HEK293T (cell line): ENCODE data around the gene GPR55.

ENCODE experiments used
- CTCF ChIA-PET: fragments of 350-600 bp; formaldehyde crosslinking; extraction: SDS; loops from one replicate; lab custom pipeline; 2021; ENCODE audit warnings: antibody characterized with exemption, inconsistent platforms; lab: Yijun Ruan, JAX
- POLR2A ChIA-PET: fragments of 350-600 bp; formaldehyde crosslinking; extraction: SDS; loops from one replicate; lab custom pipeline; 2020; ENCODE audit warnings: antibody characterized with exemption, inconsistent platforms; lab: Yijun Ruan, JAX
- DNase-seq: peaks from one replicate; pipeline ENCODE4 v3.0.0; 2012; ENCODE audit warnings: mixed read lengths; ENCODE audit errors: extremely low spot score
- ARNT ChIP-seq: fragments of 450-650 bp; IDR thresholded peaks from 2 replicates; pipeline ENCODE4 v1.6.1; 2017; ENCODE audit warnings: mild to moderate bottlenecking
- BHLHE40 ChIP-seq: fragments of 450-650 bp; IDR thresholded peaks from 2 replicates; pipeline ENCODE4 v1.6.1; 2016; ENCODE audit warnings: mild to moderate bottlenecking, moderate library complexity, borderline replicate concordance
- CTBP1 ChIP-seq: fragments of 450-650 bp; IDR thresholded peaks from 2 replicates; pipeline ENCODE4 v1.6.1; 2016; ENCODE audit warnings: borderline replicate concordance
- ELF4 ChIP-seq: fragments of 450-650 bp; IDR thresholded peaks from 2 replicates; pipeline ENCODE4 v1.6.1; 2017; ENCODE audit warnings: antibody characterized with exemption
- FOXA1 ChIP-seq: fragments of 450-650 bp; IDR thresholded peaks from 2 replicates; pipeline ENCODE4 v1.6.1; 2016; ENCODE audit warnings: mild to moderate bottlenecking
- FOXK2 ChIP-seq: fragments of 450-650 bp; IDR thresholded peaks from 2 replicates; pipeline ENCODE4 v1.6.1; 2016; ENCODE audit warnings: mild to moderate bottlenecking
- FOXM1 ChIP-seq: fragments of 450-650 bp; IDR thresholded peaks from 2 replicates; pipeline ENCODE4 v1.6.1; 2017; ENCODE audit warnings: mild to moderate bottlenecking, borderline replicate concordance
- HDGF ChIP-seq: fragments of 450-650 bp; IDR thresholded peaks from 2 replicates; pipeline ENCODE4 v1.6.1; 2017; ENCODE audit warnings: antibody characterized with exemption, borderline replicate concordance
- L3MBTL2 ChIP-seq: fragments of 450-650 bp; conservative IDR thresholded peaks from 2 replicates; pipeline ENCODE4 v1.6.1; 2016; ENCODE audit warnings: mild to moderate bottlenecking
- LEF1 ChIP-seq: fragments of 450-650 bp; IDR thresholded peaks from 2 replicates; pipeline ENCODE4 v1.6.1; 2017; ENCODE audit warnings: mild to moderate bottlenecking, borderline replicate concordance
- NFRKB ChIP-seq: fragments of 450-650 bp; IDR thresholded peaks from 2 replicates; pipeline ENCODE4 v1.6.1; 2016; ENCODE audit warnings: mild to moderate bottlenecking, moderate library complexity
- PKNOX1 ChIP-seq: fragments of 450-650 bp; IDR thresholded peaks from 2 replicates; pipeline ENCODE4 v1.6.1; 2016
- SP1 ChIP-seq: fragments of 450-650 bp; IDR thresholded peaks from 2 replicates; pipeline ENCODE4 v1.6.1; 2017
- SUZ12 ChIP-seq: fragments of 450-650 bp; IDR thresholded peaks from 2 replicates; pipeline ENCODE4 v1.6.1; 2016; ENCODE audit warnings: mild to moderate bottlenecking
- TARDBP ChIP-seq: fragments of 450-650 bp; IDR thresholded peaks from 2 replicates; pipeline ENCODE4 v1.6.1; 2016
- ZNF384 ChIP-seq: fragments of 450-650 bp; IDR thresholded peaks from 2 replicates; pipeline ENCODE4 v1.6.1; 2016

The GPR55 gene

GRCh38 chr2:230913406-230914143 is 11.5 kb downstream of the GPR55 start:
- POLR2A ChIA-PET, result no interaction called here
- no peak for TF ChIP-seq FOXK2
- peak; percentile 57 for DNase-seq
- CTCF ChIA-PET, result interaction anchor here (1.2 to 2.1 kb wide), 3 partner anchors 10 to 74 kb away, joined by 3 to 6 read pairs (median 3); no protein-coding TSS in a partner anchor

- TF ChIP-seq L3MBTL2, result no peak
- TF ChIP-seq FOXM1, result no peak
- no peak for TF ChIP-seq PKNOX1
- no peak for TF ChIP-seq ELF4
- TF ChIP-seq ARNT, result no peak
- TF ChIP-seq BHLHE40, result no peak
- no peak for TF ChIP-seq HDGF
- CTCF ChIA-PET, result interaction anchor here (1.2 to 2.1 kb wide), 3 partner anchors 9 to 75 kb away, joined by 3 to 6 read pairs (median 3); no protein-coding TSS in a partner anchor
- no peak for DNase-seq
- POLR2A ChIA-PET, result no interaction called here
Measured at GRCh38 chr2:230912724-230913123, 12.3 kb downstream of the GPR55 start.

DNA sequence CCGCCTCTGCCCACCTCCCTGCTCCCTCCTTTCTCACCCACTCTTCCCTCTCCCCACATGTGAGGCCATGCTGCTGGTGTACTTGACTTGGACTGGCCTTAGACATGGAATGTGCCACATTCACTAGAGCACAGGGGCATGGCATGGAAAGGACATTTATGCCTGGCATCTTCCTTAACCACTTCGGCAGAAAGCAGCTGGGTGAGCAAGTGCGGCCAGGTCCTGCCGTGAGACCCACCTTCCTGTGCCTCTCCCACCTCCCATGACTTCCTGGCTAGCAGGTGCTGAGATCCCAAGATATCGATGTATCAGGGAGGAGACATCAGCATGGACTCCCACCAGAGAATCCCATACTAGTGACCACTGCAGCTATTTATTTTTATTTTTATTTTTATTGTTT is 13.0 kb downstream of the GPR55 start:
- ChIA-PET POLR2A (no interaction called here), CTCF (interaction anchor here (1.2 kb wide), 1 partner anchor 9 kb away, joined by 3 read pairs; no protein-coding TSS in a partner anchor)
- DNase-seq, result no peak
- TF ChIP-seq SP1, result no peak
- no peak for TF ChIP-seq L3MBTL2
- TF ChIP-seq ELF4, result no peak
- no peak for TF ChIP-seq PKNOX1
- no peak for TF ChIP-seq TARDBP
- TF ChIP-seq LEF1, result no peak
- no peak for TF ChIP-seq SUZ12
- no peak for TF ChIP-seq FOXK2
- TF ChIP-seq HDGF, result no peak
- TF ChIP-seq NFRKB, result no peak
- no peak for TF ChIP-seq CTBP1
- TF ChIP-seq FOXM1, result no peak
- no peak for TF ChIP-seq FOXA1
- no peak for TF ChIP-seq ZNF384
- no peak for TF ChIP-seq BHLHE40
- no peak for TF ChIP-seq ARNT

DNA sequence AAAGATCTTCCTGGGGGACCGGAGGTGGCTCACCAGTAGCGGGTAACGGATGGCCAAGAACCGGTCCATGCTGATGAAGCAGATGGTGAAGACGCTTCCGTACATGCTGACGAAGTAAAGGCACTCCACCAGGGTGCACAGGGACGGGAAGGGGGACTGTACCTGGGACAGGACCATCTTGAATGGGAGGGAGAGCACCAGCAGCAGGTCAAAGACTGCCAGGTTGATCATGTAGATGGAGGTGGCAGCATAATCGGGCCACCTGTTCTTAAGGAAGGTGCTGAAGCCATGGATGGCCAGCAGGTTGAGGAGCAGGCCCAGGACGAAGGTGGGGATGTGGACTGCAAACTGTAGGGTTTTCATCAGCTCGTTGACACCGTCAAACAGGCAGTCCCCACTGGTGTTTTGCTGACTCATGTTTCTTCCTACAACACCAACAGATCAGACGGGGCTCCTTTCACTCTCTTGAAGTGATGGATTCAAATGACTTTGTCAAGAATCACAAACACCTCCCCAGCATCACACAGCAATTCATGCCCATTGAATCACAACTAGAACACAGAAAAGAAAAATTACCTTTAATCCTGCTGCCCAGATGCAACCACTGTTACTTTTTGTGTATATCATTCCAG is 14.4 kb downstream of the GPR55 start:
- POLR2A ChIA-PET, result no interaction called here
- CTCF ChIA-PET, result no interaction called here
- TF ChIP-seq FOXM1, result no peak
- TF ChIP-seq ARNT, result no peak
- TF ChIP-seq L3MBTL2, result no peak
- TF ChIP-seq BHLHE40, result no peak
- no peak for TF ChIP-seq ELF4
- no peak for TF ChIP-seq ZNF384
- TF ChIP-seq NFRKB, result no peak
- no peak for TF ChIP-seq TARDBP
- TF ChIP-seq LEF1, result no peak
- no peak for TF ChIP-seq SP1
- TF ChIP-seq HDGF, result no peak
- TF ChIP-seq FOXA1, result no peak
- TF ChIP-seq SUZ12, result no peak
- TF ChIP-seq PKNOX1, result no peak
- TF ChIP-seq FOXK2, result no peak
- TF ChIP-seq CTBP1, result no peak
- no peak for DNase-seq

GRCh38 chr2:230909841-230910545 is 15.0 kb downstream of the GPR55 start:
- POLR2A ChIA-PET, result no interaction called here
- no peak for DNase-seq
- TF ChIP-seq FOXK2 (no peak), LEF1 (no peak)
- CTCF ChIA-PET, result no interaction called here

- ChIA-PET POLR2A (no interaction called here), CTCF (no interaction called here)
- DNase-seq, result no peak
- TF ChIP-seq FOXA1 (no peak), SUZ12 (no peak), L3MBTL2 (no peak), BHLHE40 (no peak)
Measured at GRCh38 chr2:230908595-230909191, 16.3 kb downstream of the GPR55 start.
